ENCODE measurements around the gene MAP4K5. TPM values are rescaled to one million over a fixed set of nuclear protein-coding genes. Genes with fewer than 3 reads are reported as not detected.

The MAP4K5 gene
- total and polyA plus RNA-seq, 2 of the 4 experiments (the other 2 are of a cell fraction), result 33.1 to 46.1 TPM

GRCh38 chr14:50524060-50524459 lies 8.3 kb downstream of the MAP4K5 start:
- ChIA-PET POLR2A (ENCODE audit: unreplicated experiment) (no interaction called here), CTCF (interaction anchor here (1.4 kb wide), 2 partner anchors 181 to 204 kb away, joined by 3 to 4 read pairs; no protein-coding TSS in a partner anchor)
- no peak for DNase-seq
- Histone ChIP-seq H2AFZ (replicated peaks; ENCODE audit: low read length, poor library complexity) (no peak overlapping the region), H3K4me2 (ENCODE audit: low read depth, low read length) (peak overlapping the region; percentile 23; the same call in 1 of the 2 replicates), H4K8ac (ENCODE audit: low read depth in 2 of 2, low read length in 2 of 2) (no peak overlapping the region), H3K9ac (ENCODE audit: low read depth, low read length) (no peak overlapping the region), H3K18ac (ENCODE audit: low read depth, low read length) (no peak overlapping the region), H2BK5ac (ENCODE audit: low read depth, low read length, poor library complexity, severe bottlenecking) (peak overlapping the region; percentile 14), H3K56ac (ENCODE audit: extremely low read depth, insufficient read depth, low read length) (no peak overlapping the region), H3K27me3 (ENCODE audit: control insufficient read depth, insufficient read depth, low read length) (no peaks in the 10 kb centered on the region), H2AK9ac (replicated peaks; ENCODE audit: low read depth, low read length, poor library complexity) (no peak overlapping the region), H2AK5ac (ENCODE audit: low read depth, low read length) (no peak overlapping the region), H3K79me1 (ENCODE audit: low read depth in 1 of 2, low read length in 2 of 2) (peaks cover 0 to 58% of the 10 kb centered on the region in 2 experiments; a peak in 2 of 4 replicates), H4K20me1 (ENCODE audit: insufficient read depth, low read length) (peaks cover 86% of the 10 kb centered on the region), H3K9me3 (ENCODE audit: control insufficient read depth, insufficient read depth, low read length) (no peaks in the 10 kb centered on the region), H3K4me3 (ENCODE audit: insufficient read depth, low read depth, low read length) (no peak overlapping the region), H4K91ac (ENCODE audit: insufficient read depth, low read depth, low read length) (no peak overlapping the region), H3K4me1 (ENCODE audit: control insufficient read depth, insufficient read depth, low read length) (peaks cover 18% of the 10 kb centered on the region), H4K5ac (ENCODE audit: low read depth, low read length) (no peak overlapping the region), H3K4ac (ENCODE audit: low read depth, low read length) (no peak overlapping the region; the same call in 1 of the 2 replicates), H3K36me3 (ENCODE audit: control insufficient read depth, insufficient read depth, low read length) (peaks cover 4% of the 10 kb centered on the region), H2BK20ac (ENCODE audit: low read depth, low read length) (no peak overlapping the region), H3K27ac (ENCODE audit: insufficient read depth, low read length) (no peak overlapping the region), H3K14ac (replicated peaks; ENCODE audit: low read depth, low read length) (peak overlapping the region; percentile 65), H3K9me1 (ENCODE audit: insufficient read depth, low read length) (peaks cover 13% of the 10 kb centered on the region; the same call in 1 of the 2 replicates), H2BK120ac (ENCODE audit: low read depth, low read length) (no peak overlapping the region), H2BK15ac (ENCODE audit: low read depth, low read length) (no peak overlapping the region), H3K23ac (ENCODE audit: low read depth, low read length) (peak overlapping the region; percentile 51; the same call in 1 of the 2 replicates)
- no TSS peak for BruUV-seq (replicated peaks)
- in situ Hi-C loops (cut with MboI; ENCODE audit: low sequenced_read_pairs), result loop anchor here (10.0 kb wide), 1 partner anchor 659 kb away; no protein-coding TSS in a partner anchor
- no CpG with 5 or more reads among the region's 2 CpGs for WGBS, 2 experiments (ENCODE audit: extremely low coverage in 2 of 2, insufficient read length in 1 of 2)
- ATAC-seq (ENCODE audit: low read depth), result no peak
- TF ChIP-seq POLR2A (IDR thresholded peaks at IDR 0.05; ENCODE audit: low read depth, low read length), result no peak
- TF ChIP-seq SMC3 (IDR thresholded peaks at IDR 0.05; ENCODE audit: low read depth, low read length), result no peak
- TF ChIP-seq USF2 (IDR thresholded peaks at IDR 0.05; ENCODE audit: low read depth, low read length), result no peak
- intact Hi-C loops (cut with micrococcal nuclease), result loop anchor here (10.0 kb wide), 1 partner anchor 69 kb away; no protein-coding TSS in a partner anchor
- dilution Hi-C loops (cut with HindIII; ENCODE audit: low sequenced_read_pairs, unreplicated experiment), result no loop called here

All from IMR-90 (cell line).